Measurements from ENCODE around the gene SIN3A.
"Not testable (repeated sequence)": the region's sequence is repeated elsewhere in the genome, so short reads cannot be mapped to it uniquely, and the experiment has no call there.

SIN3A gene

DNA sequence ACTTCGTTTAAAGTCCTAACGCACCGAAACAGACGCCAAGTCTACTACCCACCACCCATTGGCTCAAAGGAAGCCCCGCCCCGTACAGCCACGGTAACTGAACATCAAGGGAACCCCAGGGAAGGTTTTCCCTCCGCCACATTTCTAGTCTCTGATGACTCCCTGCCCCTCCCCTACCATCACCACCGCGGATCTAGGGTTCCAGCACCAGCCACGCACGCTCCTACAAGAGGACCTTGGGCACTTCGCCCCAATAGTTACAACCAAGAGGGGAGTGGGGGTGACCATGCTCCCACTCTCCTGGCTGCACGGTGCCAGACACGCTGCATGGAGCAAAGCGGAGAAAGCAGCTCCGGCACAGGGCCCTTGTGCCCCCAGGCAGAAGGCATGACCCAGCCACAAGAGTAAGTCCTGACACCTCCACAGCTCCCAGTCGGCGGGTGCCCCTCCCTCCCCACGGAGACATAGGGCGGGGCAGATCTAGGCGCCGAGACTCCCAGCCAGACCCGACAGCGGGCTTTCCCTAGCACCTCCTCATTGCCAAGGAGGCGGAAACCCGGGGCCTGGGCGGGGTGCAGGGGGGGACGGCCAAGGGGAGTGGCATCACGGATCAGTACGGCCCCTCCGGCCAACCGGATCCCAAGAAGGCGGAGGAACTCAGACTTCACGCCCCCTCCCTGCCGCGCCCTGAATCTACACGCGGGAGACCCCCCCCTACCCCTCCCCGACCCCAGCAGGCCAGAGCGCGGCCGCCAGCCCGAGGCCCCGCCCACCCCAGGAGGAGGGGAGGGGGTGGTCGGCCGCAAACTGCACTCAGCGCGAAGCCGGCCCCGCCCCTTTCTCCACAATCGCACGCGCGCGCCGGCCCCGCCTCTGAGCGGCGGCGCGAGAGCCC lies 936 bp downstream of the SIN3A start:
- DNase-seq = peak; percentile 99

DNA sequence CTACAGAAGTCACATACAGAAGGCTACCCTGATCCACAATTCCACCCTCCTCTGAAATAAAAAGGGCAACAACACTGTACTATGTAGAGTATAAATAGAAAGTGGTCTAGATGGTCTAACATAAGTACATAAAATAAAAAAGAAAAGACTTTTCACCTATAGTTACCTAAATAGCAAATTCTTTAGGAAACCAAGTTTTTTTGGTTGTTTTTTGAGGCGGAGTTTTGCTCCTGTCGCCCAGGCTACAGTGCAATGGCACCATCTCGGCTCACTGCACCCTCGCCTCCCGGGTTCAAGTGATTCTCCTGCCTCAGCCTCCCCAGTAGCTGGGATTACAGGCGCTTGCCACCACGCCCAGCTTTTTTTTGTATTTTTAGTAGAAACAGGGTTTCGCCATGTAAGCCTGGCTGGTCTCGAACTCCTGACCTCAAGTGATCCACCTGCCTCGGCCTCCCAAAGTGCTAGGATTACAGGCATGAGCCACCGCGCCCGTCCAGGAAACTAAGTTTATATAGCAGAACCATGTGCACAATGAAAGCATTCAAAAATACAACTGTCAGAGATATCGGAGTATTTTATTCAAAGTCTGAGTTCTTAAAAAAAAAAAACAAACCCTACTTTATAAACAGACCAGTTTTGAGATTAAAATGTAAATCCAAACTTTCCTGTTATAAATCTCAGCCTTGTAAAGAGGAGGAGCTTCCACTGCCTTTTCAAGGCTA lies 1.7 kb downstream of the SIN3A start:
- DNase-seq = no peak

DNA sequence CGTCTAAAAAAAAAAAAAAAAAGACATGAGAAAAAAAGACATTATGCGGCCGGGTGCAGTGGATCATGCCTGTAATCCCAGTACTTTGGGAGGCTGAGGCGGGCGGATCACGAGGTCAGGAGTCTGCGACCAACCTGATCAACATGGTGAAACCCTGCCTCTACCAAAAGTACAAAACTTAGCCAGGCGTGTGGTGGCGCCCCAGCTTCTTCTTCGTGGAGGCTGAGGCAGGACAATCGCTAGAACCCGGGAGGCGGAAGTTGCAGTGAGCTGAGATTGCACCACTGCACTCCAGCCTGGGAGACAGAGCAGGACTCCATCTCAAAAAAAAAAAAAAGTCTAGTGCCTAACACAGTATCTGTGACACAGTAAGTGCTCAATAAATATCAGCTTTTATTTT lies 3.3 kb downstream of the SIN3A start:
- not testable (repeated sequence) for DNase-seq

DNA sequence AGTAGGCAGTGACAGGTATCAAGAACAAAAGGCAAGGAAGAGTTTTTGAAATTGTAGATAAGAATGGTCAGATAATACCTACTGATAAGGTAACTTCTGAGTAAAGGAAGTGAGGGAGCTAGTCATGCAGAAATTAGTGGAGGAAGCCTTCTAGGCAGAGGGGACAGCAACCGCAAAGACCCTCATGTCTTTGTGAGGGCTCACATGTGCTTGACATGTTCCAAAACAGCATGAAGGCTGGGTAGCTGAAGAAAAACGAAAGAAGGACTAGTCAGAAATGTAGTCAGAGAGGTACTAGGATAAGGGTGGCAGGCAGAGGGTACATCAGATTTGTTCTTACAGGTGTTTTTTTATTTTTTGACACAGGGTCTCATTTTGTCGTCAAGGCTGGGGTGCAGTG lies 5.3 kb downstream of the SIN3A start:
- peak; percentile 65 for DNase-seq

DNA sequence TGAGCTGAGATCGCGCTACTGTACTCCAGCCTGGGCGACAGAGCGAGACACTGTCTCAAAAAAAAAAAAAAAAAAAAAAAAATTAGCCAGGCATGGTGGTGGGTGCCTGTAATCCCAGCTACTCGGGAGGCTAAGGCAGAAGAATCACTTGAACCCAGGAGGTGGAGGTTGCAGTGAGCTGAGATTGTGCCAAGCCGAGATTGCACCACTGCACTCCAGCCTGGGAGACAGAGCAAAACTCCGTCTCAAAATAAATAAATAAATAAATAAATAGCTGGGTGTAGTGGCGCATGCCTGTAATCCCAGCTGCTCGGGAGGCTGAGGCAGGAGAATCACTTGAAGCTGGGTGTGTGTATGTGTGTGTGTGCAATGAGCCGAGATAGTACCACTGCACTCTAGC lies 6.2 kb downstream of the SIN3A start:
- not testable (repeated sequence) for DNase-seq

DNA sequence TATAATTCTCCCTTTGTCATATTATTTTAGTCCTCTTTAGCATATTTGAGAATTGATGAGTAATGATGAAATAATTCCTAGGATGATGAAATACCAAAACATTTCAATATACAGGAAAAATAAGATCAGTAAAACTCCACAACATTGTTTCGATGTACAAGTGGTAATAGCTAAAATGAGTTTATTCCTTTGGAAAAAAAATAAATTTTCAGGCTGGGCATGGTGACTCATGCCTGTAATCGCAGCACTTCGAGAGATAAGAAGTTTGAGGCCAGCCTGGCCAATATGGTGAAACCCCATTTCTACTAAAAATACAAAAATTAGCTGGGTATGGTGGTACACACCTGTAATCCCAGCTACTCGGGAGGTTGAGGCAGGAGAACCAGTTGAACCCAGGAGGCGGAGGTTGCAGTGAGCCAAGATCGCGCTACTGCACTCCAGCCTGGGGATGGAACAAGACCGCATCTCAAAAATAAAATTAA lies 7.5 kb downstream of the SIN3A start:
- DNase-seq = not testable (repeated sequence)

DNA sequence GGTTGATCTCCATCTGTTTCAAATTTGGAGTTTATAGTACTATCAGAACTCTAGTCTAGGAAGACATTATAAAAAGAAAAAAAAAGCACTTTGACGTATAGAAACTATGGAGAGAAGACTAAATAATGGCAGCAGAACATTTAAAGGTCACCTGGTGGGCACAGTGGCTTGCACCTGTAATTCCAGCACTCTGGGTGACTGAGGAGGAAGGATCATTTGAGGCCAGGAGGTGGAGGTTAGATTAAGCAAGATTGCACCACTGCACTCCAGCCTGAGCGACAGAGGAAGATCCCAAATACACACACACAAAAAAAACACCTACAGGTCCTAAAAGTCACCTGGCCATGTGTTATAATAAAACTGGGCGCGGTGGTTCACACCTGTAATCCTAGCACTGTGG lies 13.8 kb downstream of the SIN3A start:
- no peak for DNase-seq

DNA sequence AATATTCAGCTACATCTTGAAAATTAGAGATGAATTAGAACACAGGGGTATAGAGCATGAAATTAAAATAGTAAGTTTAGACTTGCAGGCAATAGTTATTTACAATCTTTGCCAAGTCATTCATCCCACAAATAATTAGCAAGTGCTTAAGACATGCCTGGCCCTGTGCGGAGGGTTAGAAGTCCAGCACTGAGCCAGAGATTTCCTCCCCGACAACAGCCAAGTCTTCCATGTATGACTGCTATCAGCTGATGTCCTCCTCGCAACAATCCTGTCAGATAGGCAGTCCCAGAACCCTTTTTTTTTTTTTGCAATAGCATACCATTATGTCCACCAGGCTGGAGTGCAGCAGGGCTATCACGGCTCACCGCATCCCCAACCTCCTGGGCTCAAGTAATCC lies 14.6 kb downstream of the SIN3A start:
- DNase-seq = no peak

DNA sequence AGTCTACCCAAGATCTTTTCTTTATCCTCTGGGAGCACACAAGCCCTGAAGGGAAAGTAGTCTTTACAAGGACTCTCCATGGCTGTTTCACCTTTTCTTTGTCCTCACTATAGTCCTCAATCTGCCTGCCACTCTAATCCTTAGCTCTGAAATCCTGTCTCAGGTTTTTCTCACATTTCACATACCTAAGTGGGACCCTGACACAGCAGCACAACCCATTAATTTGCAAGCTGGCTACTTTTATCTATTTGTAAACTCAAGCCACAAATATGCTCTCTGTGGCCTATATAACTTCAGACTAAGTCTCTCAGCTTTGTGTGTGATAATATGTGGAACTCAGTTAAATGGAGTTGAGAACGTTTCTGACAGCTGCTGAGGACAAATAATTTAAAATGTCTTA lies 19.8 kb downstream of the SIN3A start:
- DNase-seq = no peak

DNA sequence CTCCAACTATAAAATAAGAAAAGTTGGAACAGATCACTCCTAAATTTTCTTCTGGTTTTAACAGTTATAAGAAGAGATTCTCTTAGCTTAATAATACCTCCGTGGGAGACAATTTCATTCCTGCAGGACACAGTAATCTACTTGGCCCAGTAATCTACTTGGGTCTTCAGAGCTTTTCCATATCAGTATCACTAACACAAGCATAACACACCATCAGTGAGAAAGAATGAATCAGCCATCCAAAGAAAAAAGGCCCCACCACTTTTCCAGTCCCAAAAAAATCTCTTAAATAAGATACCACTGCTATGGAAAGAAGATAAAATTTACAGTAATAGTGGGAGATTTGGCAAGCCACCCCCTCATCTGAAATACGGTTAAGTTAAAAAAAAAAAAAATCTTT lies 20.2 kb downstream of the SIN3A start:
- no peak for DNase-seq

DNA sequence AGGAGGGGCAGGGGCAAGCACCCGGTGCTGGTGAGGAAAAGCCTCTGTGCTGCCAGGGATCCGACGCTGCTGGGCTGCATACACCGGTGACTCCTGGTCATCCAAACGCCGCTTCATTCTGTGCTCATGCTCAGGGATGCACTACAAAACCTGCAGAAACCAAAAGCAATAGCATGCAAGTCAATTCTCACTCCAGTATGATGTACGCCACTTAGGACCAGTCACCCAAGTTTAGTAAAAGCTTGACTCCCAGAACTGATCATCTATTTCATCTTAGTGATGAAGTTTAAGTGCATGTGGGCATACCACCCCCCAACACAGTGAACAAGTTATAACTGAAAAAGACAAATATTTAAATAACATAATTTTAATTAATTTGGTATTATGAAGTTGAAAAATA lies 21.2 kb downstream of the SIN3A start:
- no peak for DNase-seq

DNA sequence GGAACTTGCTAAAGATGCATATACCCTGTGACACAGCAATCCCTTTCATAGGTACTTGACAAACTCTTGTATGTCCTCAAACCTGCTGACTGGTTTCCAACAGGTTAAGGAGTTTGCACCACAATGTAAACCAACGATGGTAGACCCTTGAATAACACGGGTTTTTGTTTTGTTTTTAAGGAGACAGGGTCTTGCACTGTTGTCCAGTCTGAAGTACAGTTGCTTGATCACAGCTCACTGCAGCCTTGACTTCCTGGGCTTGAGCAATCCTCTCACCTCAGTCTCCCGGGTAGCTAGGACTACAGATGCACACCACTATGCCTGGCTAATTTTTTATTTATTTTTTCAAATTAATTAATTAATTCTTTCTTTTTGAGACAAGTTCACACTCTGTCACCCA lies 23.3 kb downstream of the SIN3A start:
- DNase-seq = no peak

DNA sequence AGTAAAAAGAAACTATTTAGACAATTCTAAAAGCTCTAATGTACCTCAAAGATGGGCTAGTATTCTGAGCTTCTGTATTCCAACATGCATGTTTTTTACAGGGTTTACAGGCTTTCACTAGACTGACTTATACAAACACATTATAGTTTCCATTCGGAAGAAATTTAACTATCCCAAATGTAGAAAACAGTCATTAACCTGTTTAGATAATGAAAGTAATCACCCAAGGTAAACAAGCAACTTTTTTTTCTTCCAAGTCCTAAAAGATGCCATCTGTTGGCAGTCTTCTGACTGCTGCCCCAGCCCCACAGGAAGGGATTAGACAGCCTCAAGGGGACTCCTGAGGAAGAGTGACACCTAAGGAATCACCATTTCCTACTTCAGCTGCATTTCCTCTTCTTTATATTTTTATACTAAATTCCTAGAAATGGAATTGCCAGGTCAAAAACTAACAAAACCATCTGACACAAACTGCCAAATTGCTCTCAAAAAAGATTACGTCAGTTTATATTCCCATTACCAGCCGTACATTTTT lies 25.5 kb downstream of the SIN3A start:
- DNase-seq = no peak

DNA sequence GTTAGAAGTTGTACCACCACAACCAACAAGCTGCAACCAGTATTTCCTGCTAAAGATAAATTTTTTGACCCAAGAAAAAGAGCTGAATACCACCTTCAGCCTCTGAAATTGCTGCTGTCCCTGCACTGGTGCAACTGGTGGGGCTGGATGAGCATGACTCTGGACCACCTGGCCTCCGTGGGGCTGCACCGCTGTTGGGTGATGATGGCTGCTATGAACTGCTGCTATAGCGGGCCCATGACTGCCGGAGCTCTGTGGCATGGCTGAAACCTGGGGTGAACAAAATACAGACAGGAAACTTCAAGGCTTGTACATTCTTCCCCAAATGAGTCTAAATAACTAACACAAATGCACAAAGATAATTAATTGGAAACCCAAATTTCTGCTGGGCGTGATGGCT lies 28.9 kb downstream of the SIN3A start:
- DNase-seq = no peak

DNA sequence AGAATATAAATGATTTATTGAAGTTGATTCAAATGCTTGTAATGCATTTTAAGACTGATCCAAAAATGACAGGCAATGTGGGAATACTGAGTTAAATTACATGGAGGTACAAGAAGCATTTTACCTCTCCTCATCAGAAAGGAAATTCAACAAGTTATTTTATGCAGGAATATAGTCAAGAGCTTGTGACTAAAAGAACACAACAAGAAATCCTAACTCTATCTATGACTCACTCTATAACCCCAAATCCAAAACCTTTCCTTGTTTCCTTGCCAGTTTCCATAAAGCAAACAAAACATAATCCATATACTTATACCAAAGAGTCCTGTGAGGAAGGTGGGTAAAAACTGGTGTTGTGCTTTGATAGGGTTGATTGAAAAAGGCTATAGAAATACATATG lies 30.8 kb downstream of the SIN3A start:
- DNase-seq = no peak

DNA sequence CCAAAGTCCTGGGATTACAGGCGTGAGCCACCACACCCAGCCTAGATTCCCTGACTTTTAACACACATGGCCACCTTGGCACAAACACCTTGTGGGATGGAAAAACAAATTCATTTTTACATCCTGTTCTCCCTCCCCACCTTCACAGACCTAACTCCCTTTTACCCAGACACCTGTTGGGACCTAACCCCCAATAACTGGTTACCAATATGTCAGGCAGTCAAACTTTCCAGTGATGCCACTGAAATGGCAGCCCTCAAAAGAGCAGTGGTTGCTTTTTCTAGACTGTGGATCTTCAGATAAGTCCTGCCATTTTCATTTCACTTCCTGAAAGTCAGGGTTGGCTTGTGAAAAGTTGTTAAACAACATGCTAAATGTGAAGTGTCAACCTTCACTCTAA lies 34.9 kb downstream of the SIN3A start:
- no peak for DNase-seq

DNA sequence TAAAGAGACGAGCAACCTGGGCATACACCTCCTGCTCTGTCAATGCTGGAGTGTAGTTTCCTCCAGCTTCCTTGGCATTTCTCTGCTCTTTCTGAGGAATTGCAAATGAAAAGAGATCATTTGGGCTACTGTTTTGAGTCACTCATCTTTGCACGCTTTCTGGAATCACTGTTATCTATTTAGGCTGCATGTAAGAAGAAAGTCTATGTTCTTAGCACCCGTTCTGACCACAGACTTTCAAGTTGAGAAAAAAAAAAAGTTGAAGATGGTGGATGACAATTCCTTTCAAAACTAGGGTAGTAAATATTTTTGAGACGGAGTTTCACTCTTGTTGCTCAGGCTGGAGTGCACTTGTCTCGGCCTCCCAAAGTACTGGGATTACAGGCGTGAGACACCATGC lies 41.3 kb downstream of the SIN3A start:
- no peak for DNase-seq

DNA sequence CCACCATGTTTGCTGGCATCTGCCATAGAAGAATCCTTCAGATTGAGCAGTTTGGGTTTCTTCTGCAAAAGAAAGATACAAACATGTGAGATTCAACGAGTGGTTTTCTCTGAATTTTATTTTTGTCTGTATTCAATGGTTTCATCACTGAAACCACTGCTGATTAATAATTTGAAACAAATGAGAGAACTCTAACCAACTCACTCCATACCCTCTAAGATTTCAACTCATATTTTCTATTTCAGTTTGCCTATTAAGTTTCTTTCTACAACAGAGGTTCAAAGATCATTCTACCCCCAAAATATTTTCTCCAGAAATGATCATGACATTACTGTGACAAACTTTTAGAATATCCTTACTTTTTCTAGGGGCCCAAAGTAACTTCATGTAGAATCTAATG lies 44.4 kb downstream of the SIN3A start:
- DNase-seq = no peak

DNA sequence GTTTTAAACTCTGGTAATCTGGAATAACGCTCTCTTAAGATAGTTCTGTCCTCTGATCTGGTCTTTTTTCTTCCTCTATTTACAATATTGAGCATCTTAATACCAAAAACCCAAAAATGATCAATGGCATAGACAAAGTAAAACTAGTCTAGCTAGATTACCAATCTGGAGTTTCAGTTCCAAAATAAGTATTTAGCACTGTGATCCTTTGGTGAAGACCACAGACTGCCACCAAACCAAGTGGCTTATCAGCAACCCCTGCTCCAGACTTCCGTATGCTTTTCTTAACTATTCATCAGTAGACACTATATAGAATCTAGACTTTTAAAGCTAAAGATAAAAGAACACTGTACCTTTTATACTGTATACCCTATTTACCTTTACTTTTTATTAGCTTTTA lies 47.6 kb downstream of the SIN3A start:
- no peak for DNase-seq

DNA sequence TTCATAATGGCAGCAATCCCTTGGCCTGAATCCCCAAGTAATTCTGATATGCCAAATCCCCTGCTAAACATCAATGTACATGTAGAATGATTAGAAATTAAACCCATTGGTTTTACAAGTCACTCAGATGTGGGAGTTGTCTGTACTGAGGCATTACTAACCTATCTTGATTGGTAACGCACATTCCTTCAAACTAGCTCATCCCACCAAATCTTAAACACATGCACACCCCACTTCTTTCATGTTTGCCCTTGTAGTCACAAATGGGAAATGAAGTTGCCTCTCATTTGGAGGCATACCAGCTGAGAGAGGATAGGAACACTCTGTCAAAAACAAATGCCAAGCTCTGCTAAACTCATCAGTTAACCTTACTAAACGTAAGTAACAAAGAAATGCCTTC lies 54.0 kb downstream of the SIN3A start:
- DNase-seq = no peak

DNA sequence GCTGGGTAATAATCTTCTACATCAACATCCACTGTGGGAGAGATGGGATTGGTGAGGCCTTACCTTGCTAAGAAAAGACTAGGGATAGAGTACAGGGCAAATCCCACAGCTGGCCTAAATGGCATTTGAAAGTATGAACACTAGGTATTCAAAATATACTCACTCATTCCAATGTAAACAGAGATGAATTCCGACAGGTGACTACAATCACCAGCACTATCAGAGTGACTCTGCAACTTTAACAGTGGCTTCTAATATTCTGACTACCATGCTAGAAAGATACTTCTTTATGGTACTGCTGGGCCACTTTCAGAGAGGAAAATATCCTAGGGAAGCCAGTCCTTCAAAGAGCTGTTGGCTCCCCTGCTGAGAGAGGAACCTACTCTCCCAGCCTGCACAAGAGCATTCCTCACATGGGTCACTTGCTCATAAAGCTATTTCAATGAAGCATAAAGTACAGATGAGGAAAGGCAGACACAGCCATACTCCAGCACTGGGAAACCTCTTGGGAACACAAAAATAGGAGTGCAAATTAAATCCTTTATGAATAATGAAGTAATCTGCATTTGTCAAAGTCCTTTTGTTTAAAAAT lies 61.6 kb downstream of the SIN3A start:
- DNase-seq = no peak

DNA sequence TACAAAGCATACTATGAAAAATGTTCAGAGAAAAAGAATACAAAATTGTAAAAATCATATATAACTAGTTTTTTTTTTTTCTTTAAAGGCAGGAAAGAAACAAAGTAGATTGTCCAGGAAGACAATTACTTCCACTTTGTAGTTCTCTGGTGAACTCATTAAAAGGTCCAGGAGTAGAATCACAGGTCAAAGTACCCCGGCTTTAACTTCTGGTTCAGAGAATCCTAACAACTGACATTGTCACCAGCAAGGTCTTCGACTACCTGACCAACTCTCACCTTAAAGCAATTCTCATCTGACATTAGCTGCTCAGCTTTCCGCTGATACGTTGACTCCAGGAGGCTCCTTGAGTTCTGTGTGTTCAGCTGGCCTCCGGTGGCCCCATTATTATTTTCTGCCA lies 67.5 kb downstream of the SIN3A start:
- DNase-seq = not testable (repeated sequence)

DNA sequence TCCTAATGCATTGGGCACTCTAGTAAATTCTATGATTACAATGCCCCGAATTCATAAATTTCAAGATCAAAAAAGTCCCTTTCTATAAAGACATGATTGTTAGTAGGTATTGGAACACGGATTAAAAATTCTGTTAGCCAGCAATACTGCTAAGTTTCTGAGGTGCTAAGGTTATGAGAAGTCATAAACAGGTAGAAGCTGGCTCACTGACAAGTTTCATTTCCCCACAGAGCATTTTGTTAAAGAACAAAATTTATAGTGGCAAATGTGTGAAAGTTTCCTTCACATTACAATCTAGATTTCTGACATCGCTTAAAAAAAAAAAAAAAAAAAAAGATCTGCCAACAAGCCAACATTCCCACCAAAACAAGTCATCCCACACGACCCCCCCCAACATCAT lies 70.7 kb downstream of the SIN3A start:
- no peak for DNase-seq

Measured in activated effector memory CD4-positive, alpha-beta T cell treated with anti-CD3 and anti-CD28 coated beads, Interleukin-2, amount 50 U/mL, for 16 hours (primary cell).